Ovary (tissue), 9 donors: ENCODE measurements around the gene SOCS6. TPM values are rescaled to one million over a fixed set of nuclear protein-coding genes. Genes with fewer than 3 reads are reported as not detected.

Experiments used
- DNase-seq, 5 donors: peaks; one replicate each; pipeline ENCODE4 v3.0.0-alpha.2; 2019 to 2020
- H3K27ac ChIP-seq, 2 donors: fragments of 200-600 bp; one replicate each; pipeline versions ENCODE4 v1.5.1 to v1.8.0; 2019 to 2022
- H3K27me3 ChIP-seq: fragments of 200-600 bp; one replicate; pipeline ENCODE4 v1.8.0; 2022
- H3K36me3 ChIP-seq: fragments of 200-600 bp; sonication (generic); one replicate; pipeline ENCODE4 v1.5.1; 2019
- H3K4me1 ChIP-seq: one replicate; pipeline ENCODE4 v1.8.1; 2013; ENCODE audit warnings: mild to moderate bottlenecking, moderate library complexity; ENCODE audit not compliant: insufficient read depth
- H3K4me3 ChIP-seq: fragments of 200-600 bp; sonication (generic); one replicate; pipeline ENCODE4 v1.5.1; 2017
- H3K9me3 ChIP-seq, 2 donors: fragments of 200-600 bp in 1 of 2; sonication (generic) in 1 of 2; one replicate each; pipeline versions ENCODE4 v1.5.1 to v1.8.1; 2013 to 2019; ENCODE audit warnings: mild to moderate bottlenecking in 1 of 2, moderate library complexity in 1 of 2
- CTCF ChIP-seq, 3 donors: fragments of 450-650 bp in 2 of 3; fragments of 200-600 bp in 1 of 3; IDR thresholded peaks; one replicate each; pipeline versions ENCODE4 v1.5.1 to v1.8.0; 2016 to 2022; ENCODE audit warnings: antibody characterized with exemption in 3 of 3, mild to moderate bottlenecking in 1 of 3
- EP300 ChIP-seq: sonication (generic); formaldehyde crosslinking; IDR thresholded peaks from one replicate; pipeline ENCODE4 v1.6.1; 2017; ENCODE audit warnings: antibody characterized with exemption
- POLR2A ChIP-seq: fragments of 450-650 bp; IDR thresholded peaks from one replicate; pipeline ENCODE4 v1.6.1; 2017; ENCODE audit warnings: antibody characterized with exemption, mild to moderate bottlenecking, moderate library complexity
- WGBS, 3 donors: extraction: QIAGEN DNeasy Blood & Tissue Kit in 1 of 3; methylation state at CpG; one replicate each; pipeline versions ENCODE4 v1.1.5 to v1.1.7; 2013 to 2017; 5-methylcytosine and 5-hydroxymethylcytosine counted together
- intact Hi-C, 4 donors: fragments of 100-400 bp; cut with DNase I; formaldehyde crosslinking; loops; one replicate each; pipeline versions ENCODE4 v1.11.0 to v1.15.1; 2022 to 2023
- polyA plus RNA-seq, 2 donors: library from polyadenylated mRNA; stranded (reverse); fragments of 200-250 nt in 1 of 2; fragments of 350-450 nt in 1 of 2; fragmentation: Illumina TruSeq in 1 of 2; extraction: RNeasy Lipid Tissue Mini Kit (QIAGEN cat#74804) in 1 of 2; gene quantifications; one replicate each; pipeline ENCODE4 v1.2.3, GENCODE V29; 2013 to 2014
- total RNA-seq, 7 donors: library from RNA; depleted of rRNA in 2 of 7; stranded (reverse); fragments of >200 nt in 2 of 7; fragmentation: NEBNext Ultra II Directional in 3 of 7; extraction: Animal tissue kit (Norgen Biotek cat#: 25700) in 3 of 7; gene quantifications; one replicate each; pipeline versions ENCODE4 v1.1.0 to v1.2.4, GENCODE V29; 2016 to 2023
- donor health status: DM: no; HTN: no; CAD: no; lungs with moderate emphysema.
- donor health status: DM: no; HTN: no; CAD: no.
- donor health status: Bipolar disorder and iron deficiency.
- donor health status: DM: yes; HTN: yes; CAD: no.
- donor health status: DM: no; HTN: no; CAD: no.
- donor health status: DM: yes; HTN: yes; CAD: no.

SOCS6 gene
- total and polyA plus RNA-seq, 9 donors: 8.1 to 23.8 (median 16.6) TPM

GRCh38 chr18:70334728-70335329 is 46.0 kb downstream of the SOCS6 start:
- WGBS, 3 donors: 88 to 92% (median 88%) methylated on average over 5 of the region's 5 CpGs

GRCh38 chr18:70335892-70336726 is 47.3 kb downstream of the SOCS6 start:
- no peaks in the 10 kb centered on the region for H3K9me3 ChIP-seq
- 85 to 89% (median 88%) methylated on average over 5 of the region's 5 CpGs for WGBS, 3 donors
- no peak for DNase-seq
- no peak for TF ChIP-seq EP300
- TF ChIP-seq POLR2A: no peak
- no peak overlapping the region for H3K4me3 ChIP-seq
- H3K27me3 ChIP-seq: no peaks in the 10 kb centered on the region
- no peaks in the 10 kb centered on the region for H3K36me3 ChIP-seq
- intact Hi-C loops: no loop called here
- no peaks in the 10 kb centered on the region for H3K4me1 ChIP-seq
- H3K27ac ChIP-seq: no peak overlapping the region

More at GRCh38 chr18:70334728-70335329, 46.0 kb downstream of the SOCS6 start:
- Histone ChIP-seq H3K9me3 (no peaks in the 10 kb centered on the region), H3K4me1 (no peaks in the 10 kb centered on the region), H3K4me3 (no peak overlapping the region), H3K36me3 (no peaks in the 10 kb centered on the region), H3K27ac (no peak overlapping the region), H3K27me3 (no peaks in the 10 kb centered on the region)
- intact Hi-C loops: no loop called here
- no peak for TF ChIP-seq EP300
- no peak for TF ChIP-seq CTCF (IDR thresholded peaks at IDR 0.05)
- no peak for TF ChIP-seq POLR2A
- DNase-seq: no peak

GRCh38 chr18:70337139-70337972 is 48.5 kb downstream of the SOCS6 start:
- Histone ChIP-seq H3K4me1 (no peaks in the 10 kb centered on the region), H3K27ac (no peak overlapping the region), H3K4me3 (no peak overlapping the region), H3K36me3 (no peaks in the 10 kb centered on the region), H3K9me3 (no peaks in the 10 kb centered on the region), H3K27me3 (no peaks in the 10 kb centered on the region)
- no peak for DNase-seq
- 76 to 82% (median 81%) methylated on average over 4 of the region's 4 CpGs for WGBS, 3 donors
- intact Hi-C loops: no loop called here
- TF ChIP-seq EP300 (no peak), CTCF (IDR thresholded peaks at IDR 0.05) (no peak), POLR2A (no peak)

- Histone ChIP-seq H3K27ac (no peak overlapping the region), H3K9me3 (no peaks in the 10 kb centered on the region), H3K27me3 (no peaks in the 10 kb centered on the region), H3K4me1 (no peaks in the 10 kb centered on the region), H3K4me3 (no peak overlapping the region), H3K36me3 (no peaks in the 10 kb centered on the region)
- no peak for DNase-seq
- intact Hi-C loops: no loop called here
- TF ChIP-seq CTCF (IDR thresholded peaks at IDR 0.05): no peak
- no peak for TF ChIP-seq EP300
- no peak for TF ChIP-seq POLR2A
These were observed 50.0 kb downstream of the SOCS6 start for GRCh38 chr18:70338890-70339289.
